ENCODE results near the gene ATP2C2.

ATP2C2 gene

DNA sequence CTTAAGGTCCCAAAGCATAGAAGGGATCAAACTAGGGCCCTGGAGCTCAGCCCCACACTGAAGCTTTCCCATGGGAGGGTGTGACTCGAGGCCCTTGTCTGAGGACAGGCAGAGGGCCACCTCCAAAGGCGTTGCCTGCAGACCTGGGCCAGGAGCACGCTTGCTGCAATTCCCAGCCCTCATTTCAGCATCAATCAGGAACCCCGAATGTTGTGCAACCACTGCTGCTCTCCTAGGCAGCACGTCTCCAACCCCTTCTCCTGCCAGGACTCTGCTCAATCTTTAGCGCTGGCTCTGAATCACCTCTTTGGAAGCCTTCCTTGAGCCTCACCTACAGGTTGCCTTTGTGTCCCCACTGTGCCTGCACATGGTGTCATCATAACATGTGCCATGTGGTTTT, 14.0 kb upstream of the ATP2C2 start:
- DNase-seq (ENCODE audit: low read depth): no peak
- no peak overlapping the region for H3K4me3 ChIP-seq (ENCODE audit: low read depth, low read length)
- TF ChIP-seq POLR2A (IDR thresholded peaks at IDR 0.05; ENCODE audit: extremely low read depth, insufficient read length) (no peak), MYC (IDR thresholded peaks at IDR 0.05; ENCODE audit: low read depth, low read length) (no peak)
- TF ChIP-seq, protein P1, sequence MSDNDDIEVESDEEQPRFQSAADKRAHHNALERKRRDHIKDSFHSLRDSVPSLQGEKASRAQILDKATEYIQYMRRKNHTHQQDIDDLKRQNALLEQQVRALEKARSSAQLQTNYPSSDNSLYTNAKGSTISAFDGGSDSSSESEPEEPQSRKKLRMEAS (IDR thresholded peaks at IDR 0.05; ENCODE audit: low read depth, low read length): no peak
- TF ChIP-seq, protein P2, sequence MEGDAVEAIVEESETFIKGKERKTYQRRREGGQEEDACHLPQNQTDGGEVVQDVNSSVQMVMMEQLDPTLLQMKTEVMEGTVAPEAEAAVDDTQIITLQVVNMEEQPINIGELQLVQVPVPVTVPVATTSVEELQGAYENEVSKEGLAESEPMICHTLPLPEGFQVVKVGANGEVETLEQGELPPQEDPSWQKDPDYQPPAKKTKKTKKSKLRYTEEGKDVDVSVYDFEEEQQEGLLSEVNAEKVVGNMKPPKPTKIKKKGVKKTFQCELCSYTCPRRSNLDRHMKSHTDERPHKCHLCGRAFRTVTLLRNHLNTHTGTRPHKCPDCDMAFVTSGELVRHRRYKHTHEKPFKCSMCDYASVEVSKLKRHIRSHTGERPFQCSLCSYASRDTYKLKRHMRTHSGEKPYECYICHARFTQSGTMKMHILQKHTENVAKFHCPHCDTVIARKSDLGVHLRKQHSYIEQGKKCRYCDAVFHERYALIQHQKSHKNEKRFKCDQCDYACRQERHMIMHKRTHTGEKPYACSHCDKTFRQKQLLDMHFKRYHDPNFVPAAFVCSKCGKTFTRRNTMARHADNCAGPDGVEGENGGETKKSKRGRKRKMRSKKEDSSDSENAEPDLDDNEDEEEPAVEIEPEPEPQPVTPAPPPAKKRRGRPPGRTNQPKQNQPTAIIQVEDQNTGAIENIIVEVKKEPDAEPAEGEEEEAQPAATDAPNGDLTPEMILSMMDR (IDR thresholded peaks at IDR 0.05; ENCODE audit: low read depth, low read length): no peak

DNA sequence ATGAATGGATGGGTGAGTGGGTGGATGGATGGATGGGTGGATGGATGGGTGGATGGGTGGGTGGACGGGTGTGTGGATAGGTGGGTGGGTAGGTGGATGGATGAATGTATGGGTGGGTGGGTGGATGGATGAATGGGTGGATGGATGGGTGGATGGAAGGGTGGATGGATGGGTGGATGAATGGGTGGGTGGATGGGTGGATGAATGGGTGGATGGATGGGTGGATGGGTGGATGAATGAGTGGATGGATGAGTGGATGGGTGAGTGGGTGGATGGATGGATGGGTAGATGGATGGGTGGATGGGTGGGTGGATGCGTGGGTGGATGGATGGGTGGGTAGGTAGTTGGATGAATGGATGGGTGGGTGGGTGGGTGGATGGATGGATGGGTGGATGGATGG, 13.2 kb upstream of the ATP2C2 start:
- no peak for DNase-seq (ENCODE audit: low read depth)
- no peak overlapping the region for H3K4me3 ChIP-seq (ENCODE audit: low read depth, low read length)
- TF ChIP-seq, protein P1 (IDR thresholded peaks at IDR 0.05; ENCODE audit: low read depth, low read length): no peak

DNA sequence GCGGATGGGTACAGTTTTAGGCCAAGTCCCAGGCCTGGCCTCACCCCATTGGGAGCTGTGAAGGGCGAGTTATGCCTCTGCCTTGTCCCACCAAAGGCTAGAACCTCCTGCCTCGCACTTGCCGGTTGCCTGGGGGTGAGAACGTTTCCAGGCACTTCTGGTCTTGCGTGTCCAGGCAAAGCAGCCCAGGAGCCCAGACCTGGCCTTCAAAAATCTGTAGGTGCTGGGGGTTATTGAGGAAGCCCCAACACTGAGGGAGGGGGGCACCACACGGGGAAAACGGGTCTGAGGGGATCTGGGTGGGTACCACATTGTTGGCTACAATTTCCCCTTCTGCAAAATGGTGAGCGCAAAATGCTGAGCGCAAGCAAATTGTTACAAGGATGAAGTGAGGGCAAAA, 12.2 kb upstream of the ATP2C2 start:
- TF ChIP-seq, protein P2 (IDR thresholded peaks at IDR 0.05; ENCODE audit: low read depth, low read length): no peak
- TF ChIP-seq MYC (IDR thresholded peaks at IDR 0.05; ENCODE audit: low read depth, low read length) (no peak), POLR2A (IDR thresholded peaks at IDR 0.05; ENCODE audit: extremely low read depth, insufficient read length) (no peak)
- TF ChIP-seq, protein P1 (IDR thresholded peaks at IDR 0.05; ENCODE audit: low read depth, low read length): no peak
- DNase-seq (ENCODE audit: low read depth): no peak
- no peak overlapping the region for H3K4me3 ChIP-seq (ENCODE audit: low read depth, low read length)

DNA sequence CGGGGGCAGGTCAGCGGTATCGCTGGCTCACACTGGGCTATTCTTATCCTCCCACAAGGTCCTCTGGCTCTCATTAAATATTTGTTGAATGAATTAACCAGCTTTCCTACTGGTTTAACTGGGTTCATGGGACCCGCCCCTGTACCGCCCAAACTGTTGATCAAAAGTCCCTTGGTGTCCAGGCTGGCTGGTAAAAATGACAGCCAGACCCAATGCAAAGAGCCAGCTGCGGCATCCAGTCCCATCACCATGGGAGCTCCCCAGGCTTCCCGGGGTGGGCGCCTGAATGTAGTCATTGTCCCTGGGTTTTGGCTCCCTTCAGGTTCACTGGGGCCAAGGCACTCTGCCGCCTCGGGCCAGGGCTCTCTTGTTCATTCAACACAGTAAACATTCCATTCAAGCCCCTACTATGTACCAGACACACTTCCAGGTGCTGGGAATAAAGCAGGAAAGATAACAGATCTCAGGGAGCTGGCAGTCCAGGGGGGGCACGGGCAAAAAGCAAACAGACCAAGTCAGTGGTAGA, 11.7 kb upstream of the ATP2C2 start:
- no peak overlapping the region for H3K4me3 ChIP-seq (ENCODE audit: low read depth, low read length)
- TF ChIP-seq, protein P1 (IDR thresholded peaks at IDR 0.05; ENCODE audit: low read depth, low read length): no peak
- no peak for TF ChIP-seq MYC (IDR thresholded peaks at IDR 0.05; ENCODE audit: low read depth, low read length)
- TF ChIP-seq POLR2A (IDR thresholded peaks at IDR 0.05; ENCODE audit: extremely low read depth, insufficient read length): no peak
- TF ChIP-seq, protein P2 (IDR thresholded peaks at IDR 0.05; ENCODE audit: low read depth, low read length): no peak
- DNase-seq (ENCODE audit: low read depth): no peak

DNA sequence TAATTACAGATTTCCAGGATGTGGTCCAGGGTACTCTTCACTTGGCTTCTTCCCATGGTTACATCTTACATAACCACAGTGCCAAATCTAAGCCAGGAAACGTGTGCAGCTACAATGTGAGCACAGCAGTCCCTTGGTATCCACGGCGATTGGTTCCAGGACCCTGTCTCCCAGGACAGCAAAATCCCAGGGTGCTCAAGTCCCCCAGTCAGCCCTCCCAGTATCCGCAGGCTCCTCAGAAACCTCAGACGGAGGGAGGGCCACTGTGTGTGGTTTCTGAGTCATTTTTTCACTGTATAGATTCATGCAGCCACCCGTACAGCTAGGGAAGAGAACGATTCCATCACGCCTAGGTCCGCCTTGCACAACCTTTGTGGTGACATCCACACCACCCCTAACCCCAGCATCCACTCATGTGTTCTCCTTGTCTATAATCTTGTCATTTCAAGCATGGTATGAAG, 11.1 kb upstream of the ATP2C2 start:
- DNase-seq (ENCODE audit: low read depth): peak; percentile 97

DNA sequence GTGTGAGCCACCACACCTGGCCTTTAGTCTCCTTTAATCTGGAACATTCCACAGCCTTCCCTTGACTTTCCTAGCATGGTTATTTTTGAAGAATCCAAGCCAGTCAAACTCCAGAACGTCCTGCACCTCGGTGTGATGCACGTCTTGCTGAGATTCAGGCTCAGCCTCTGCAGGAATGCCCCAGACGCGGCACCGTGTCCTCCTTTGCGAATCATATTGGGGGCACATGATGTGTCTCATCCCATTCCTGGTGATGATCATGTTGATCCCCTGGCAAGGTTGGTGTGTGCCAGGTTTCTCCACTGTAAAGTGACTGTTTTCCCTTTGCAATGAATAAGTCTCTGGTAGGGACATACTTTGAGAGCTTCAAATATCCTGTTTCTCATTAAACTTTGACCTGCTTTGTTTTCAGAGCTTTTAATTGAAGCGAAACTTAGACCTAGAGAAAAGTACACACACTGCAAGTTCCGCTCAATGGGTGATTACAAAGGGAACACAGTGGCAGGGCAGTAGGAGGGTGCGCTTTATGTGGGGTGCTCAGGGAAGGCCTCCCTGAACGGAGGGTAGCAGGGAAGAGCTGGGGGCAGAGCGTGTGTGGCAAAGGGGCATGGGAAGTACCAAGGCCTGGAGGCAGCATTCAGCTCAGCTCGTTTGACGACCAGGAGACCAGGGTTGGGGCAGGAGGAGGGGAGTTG, 9.6 kb upstream of the ATP2C2 start:
- TF ChIP-seq POLR2A (IDR thresholded peaks at IDR 0.05; ENCODE audit: extremely low read depth, insufficient read length): no peak
- TF ChIP-seq, protein P1 (IDR thresholded peaks at IDR 0.05; ENCODE audit: low read depth, low read length): no peak
- TF ChIP-seq, protein P2 (IDR thresholded peaks at IDR 0.05; ENCODE audit: low read depth, low read length): no peak
- TF ChIP-seq MYC (IDR thresholded peaks at IDR 0.05; ENCODE audit: low read depth, low read length): no peak
- no peak overlapping the region for H3K4me3 ChIP-seq (ENCODE audit: low read depth, low read length)
- DNase-seq (ENCODE audit: low read depth): no peak

More for the DNA sequence above, 11.1 kb upstream of the ATP2C2 start:
- TF ChIP-seq MYC (IDR thresholded peaks at IDR 0.05; ENCODE audit: low read depth, low read length): peak; percentile 44; the same call in 1 of the 2 replicates
- TF ChIP-seq, protein P1 (IDR thresholded peaks at IDR 0.05; ENCODE audit: low read depth, low read length): peak; percentile 54
- no peak for TF ChIP-seq POLR2A (IDR thresholded peaks at IDR 0.05; ENCODE audit: extremely low read depth, insufficient read length)
- no peak overlapping the region for H3K4me3 ChIP-seq (ENCODE audit: low read depth, low read length)
